Fibroblast of the aortic adventitia (primary cell): ENCODE measurements around the gene UGT1A10. TPM values are rescaled to one million over a fixed set of nuclear protein-coding genes. Genes with fewer than 3 reads are reported as not detected.
A peak's percentile ranks its signal among the peaks of the same experiment; 100 is the strongest.

ENCODE experiments used
- DNase-seq: peaks from one replicate; pipeline ENCODE4 v3.0.0-alpha.2; 2010; ENCODE audit warnings: low read depth
- H3K4me3 ChIP-seq: 2 replicates; pipeline ENCODE4 v1.5.1; 2011; ENCODE audit warnings: low read depth, mild to moderate bottlenecking, control low read depth, low read length, moderate library complexity
- CTCF ChIP-seq: IDR thresholded peaks from 2 replicates; pipeline ENCODE4 v1.5.1; 2011; ENCODE audit warnings: mild to moderate bottlenecking, low read length, control low read depth, inconsistent platforms; ENCODE audit not compliant: insufficient read depth
- total RNA-seq: library from RNA; depleted of rRNA; stranded (reverse); fragments of >200 nt; gene quantifications from 2 replicates; pipeline ENCODE4 v1.2.3, GENCODE V29; 2012; ENCODE audit warnings: low replicate concordance

The UGT1A10 gene
- total RNA-seq, 1 donor = not detected

- H3K4me3 ChIP-seq = no peak overlapping the region
- TF ChIP-seq CTCF = no peak
- DNase-seq = no peak
Observed at GRCh38 chr2:233803292-233803911, 167.2 kb downstream of the UGT1A10 start.

DNA sequence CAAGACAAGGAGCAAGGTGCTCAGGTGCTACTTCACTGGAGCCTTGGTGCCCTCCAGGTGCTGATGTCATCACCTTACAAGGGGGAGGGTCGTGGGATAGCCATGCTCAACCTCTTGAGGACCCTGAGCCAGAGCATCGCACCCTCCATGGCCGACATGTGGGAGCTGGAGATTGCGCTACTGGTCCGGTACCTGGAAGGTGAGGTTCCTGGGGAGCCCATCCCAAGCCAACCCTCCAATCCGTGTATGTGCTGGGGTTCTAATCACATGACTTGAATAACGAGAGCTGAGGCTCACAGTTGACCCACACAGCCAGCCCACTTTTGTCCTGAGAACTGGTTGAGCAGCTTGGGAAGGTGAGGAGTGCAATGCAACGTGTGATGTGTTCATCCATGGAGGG is 167.7 kb downstream of the UGT1A10 start:
- H3K4me3 ChIP-seq = no peak overlapping the region
- no peak for DNase-seq
- no peak for TF ChIP-seq CTCF

DNA sequence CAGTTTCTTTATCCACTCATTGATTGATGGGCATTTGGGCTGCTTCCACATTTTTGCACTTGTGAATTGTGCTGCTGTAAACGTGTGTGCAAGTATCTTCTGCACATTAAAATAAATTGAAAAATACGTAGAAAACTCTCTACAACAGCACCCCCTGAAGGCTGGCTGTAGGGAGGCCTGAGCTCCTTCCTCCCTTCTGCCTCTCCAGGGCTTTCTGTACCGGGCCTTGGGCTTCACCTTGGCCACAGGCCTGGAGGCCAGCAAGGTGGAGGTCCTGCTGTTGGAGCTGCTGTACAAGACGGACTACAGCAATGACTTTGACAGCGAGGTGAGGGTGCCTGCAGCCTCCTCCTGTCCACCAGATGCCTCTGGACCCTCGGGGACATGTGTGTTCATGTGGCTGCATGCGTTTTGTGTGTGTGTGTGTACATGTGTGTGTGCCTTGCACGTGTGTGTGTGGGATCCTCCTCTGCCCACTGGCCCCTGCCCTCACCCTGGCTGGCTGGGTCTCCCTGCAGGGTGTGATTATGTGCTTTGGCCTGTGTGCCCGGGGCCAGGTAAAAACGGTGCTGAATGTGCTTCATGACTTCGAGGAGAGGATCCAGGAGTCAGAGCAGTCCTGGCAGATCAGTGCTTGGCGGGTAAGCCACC is 171.1 kb downstream of the UGT1A10 start:
- no peak overlapping the region for H3K4me3 ChIP-seq
- TF ChIP-seq CTCF = peak; percentile 1
- no peak for DNase-seq

DNA sequence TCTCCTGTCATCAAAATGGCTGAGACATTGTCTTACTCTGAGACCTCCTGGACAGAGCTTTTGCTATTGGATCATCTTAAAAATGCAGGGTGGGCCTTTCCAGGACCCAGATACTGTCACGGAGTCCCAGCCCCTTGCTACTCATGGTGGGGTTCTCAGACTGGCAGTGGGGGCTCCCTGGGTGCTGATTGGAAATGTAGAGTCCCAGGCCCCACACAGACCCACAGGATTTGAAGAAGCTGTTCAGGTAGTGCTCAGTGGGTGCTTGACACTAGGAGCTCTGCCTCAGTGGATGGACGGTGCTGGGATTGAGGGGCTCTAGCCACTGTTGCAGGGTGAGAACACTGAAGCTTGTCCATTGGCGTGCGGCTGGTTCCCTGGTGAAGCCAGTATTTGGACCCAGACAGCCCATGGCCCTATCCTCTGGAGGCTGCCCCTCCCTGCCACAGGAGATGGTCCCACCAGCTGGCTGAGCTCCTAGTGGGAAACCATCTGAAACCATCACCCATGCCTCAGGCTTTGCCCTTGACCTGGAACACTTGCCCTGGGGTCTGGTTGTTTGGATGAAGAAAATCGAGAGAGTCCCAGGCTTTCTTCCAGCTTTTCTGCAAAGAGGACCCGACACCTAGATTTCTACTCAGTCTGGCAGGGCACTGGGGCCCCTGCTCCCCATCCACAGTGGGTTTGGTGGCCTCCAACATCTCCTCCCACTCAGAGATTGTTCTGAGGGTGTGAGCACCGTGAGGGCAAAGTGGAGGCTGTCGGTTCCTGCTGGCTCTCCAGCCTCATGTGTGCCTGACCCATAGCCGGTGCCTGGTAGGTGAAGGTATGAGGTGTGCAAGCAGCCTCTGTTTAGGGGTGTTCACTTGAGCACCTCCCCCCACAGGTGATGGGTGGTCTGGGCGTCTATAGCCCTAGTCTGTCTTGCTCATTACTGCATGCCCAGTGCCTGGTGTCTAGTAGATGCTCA is 172.0 kb downstream of the UGT1A10 start:
- TF ChIP-seq CTCF = no peak
- DNase-seq = no peak
- no peak overlapping the region for H3K4me3 ChIP-seq

- no peak overlapping the region for H3K4me3 ChIP-seq
- no peak for TF ChIP-seq CTCF
- no peak for DNase-seq
Observed at GRCh38 chr2:233810385-233810784, 174.1 kb downstream of the UGT1A10 start.

DNA sequence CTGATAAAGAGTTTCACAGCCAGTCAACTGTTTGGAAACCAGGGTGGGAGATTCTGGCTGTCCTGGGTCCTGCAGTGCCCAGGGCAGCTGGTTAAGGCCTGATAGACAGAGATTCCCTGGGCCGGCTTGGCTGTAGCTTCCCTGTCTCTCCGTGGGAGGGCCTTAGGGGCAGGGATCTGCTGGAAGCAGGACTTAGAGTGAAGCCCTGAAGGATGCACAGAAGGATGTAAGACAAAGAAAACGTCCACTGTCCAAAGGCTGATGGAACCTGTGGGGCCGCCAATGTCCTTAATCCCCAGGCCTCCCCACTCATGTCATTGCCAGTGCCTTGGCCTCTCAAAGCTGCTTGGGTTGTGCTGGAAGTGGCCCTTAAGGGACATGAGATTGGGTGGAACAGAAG is 174.8 kb downstream of the UGT1A10 start:
- TF ChIP-seq CTCF = no peak
- H3K4me3 ChIP-seq = no peak overlapping the region
- no peak for DNase-seq
